Transverse colon (tissue), 4 donors: ENCODE results near the gene RAI1. TPM values are rescaled to one million over a fixed set of nuclear protein-coding genes. Genes with fewer than 3 reads are reported as not detected.

Experiments
- DNase-seq: peaks from one replicate; pipeline ENCODE4 v3.0.0-alpha.2; 2019
- H3K27ac ChIP-seq, 4 donors: fragments of 200-600 bp; sonication (generic); 2 replicates each; pipeline ENCODE4 v1.5.1; 2016 to 2018; ENCODE audit warnings: inconsistent platforms in 4 of 4
- H3K27me3 ChIP-seq: fragments of 200-600 bp; sonication (generic); 2 replicates; pipeline ENCODE4 v1.5.1; 2017; ENCODE audit warnings: inconsistent platforms
- H3K36me3 ChIP-seq, 4 donors: fragments of 200-600 bp; sonication (generic); 2 replicates each; pipeline ENCODE4 v1.5.1; 2017 to 2019; ENCODE audit warnings: inconsistent platforms in 4 of 4
- H3K4me1 ChIP-seq, 4 donors: fragments of 200-600 bp; sonication (generic); 2 replicates each; pipeline ENCODE4 v1.5.1; 2017 to 2020; ENCODE audit warnings: inconsistent platforms in 4 of 4
- H3K4me3 ChIP-seq, 4 donors: fragments of 200-600 bp; sonication (generic); 1 replicate in 1 of 4; 2 replicates in 3 of 4; pipeline versions ENCODE4 v1.5.1 to v1.6.1; 2017 to 2019; ENCODE audit warnings: inconsistent platforms in 4 of 4
- H3K9me3 ChIP-seq, 2 donors: fragments of 200-600 bp; sonication (generic); 2 replicates each; pipeline ENCODE4 v1.5.1; 2017 to 2019; ENCODE audit warnings: inconsistent platforms in 2 of 2
- CTCF ChIP-seq, 5 experiments: fragments of 200-600 bp in 3 of 5; fragments of 450-650 bp in 2 of 5; sonication (generic) in 3 of 5; IDR thresholded peaks; 1 replicate in 2 of 5; 2 replicates in 3 of 5; pipeline ENCODE4 v1.5.1; 2016 to 2017; ENCODE audit warnings: antibody characterized with exemption in 5 of 5, inconsistent platforms in 3 of 5, mild to moderate bottlenecking in 2 of 5, moderate library complexity in 1 of 5
- EP300 ChIP-seq: sonication (generic); formaldehyde crosslinking; IDR thresholded peaks from one replicate; pipeline ENCODE4 v1.6.1; 2017; ENCODE audit warnings: antibody characterized with exemption, low read depth
- POLR2A ChIP-seq: fragments of 450-650 bp; IDR thresholded peaks from one replicate; pipeline ENCODE4 v1.6.1; 2016; ENCODE audit warnings: antibody characterized with exemption, mild to moderate bottlenecking, moderate library complexity
- POLR2AphosphoS5 ChIP-seq, 3 donors: sonication (generic); formaldehyde crosslinking; IDR thresholded peaks; one replicate each; pipeline ENCODE4 v1.6.1; 2016; ENCODE audit warnings: antibody characterized with exemption in 3 of 3
- WGBS, 2 donors: methylation state at CpG; one replicate each; pipeline ENCODE4 v1.1.5; 2018; ENCODE audit warnings: low coverage in 1 of 2; 5-methylcytosine and 5-hydroxymethylcytosine counted together
- in situ Hi-C, 4 donors: fragments of 200-750 bp; cut with MboI; loops; one replicate each; pipeline versions ENCODE4 v1.15.0 to v1.15.1; 2017; ENCODE audit warnings: low sequenced_read_pairs in 3 of 4, low pct_ligation_motif_present in 1 of 4, low pct_unique_long_range_greater_than_20kb in 1 of 4
- intact Hi-C: fragments of 100-400 bp; cut with DNase I; formaldehyde crosslinking; loops from one replicate; pipeline ENCODE4 v1.15.1; 2023; ENCODE audit warnings: low total_unique reads
- total RNA-seq, 4 donors: library from RNA; depleted of rRNA; stranded (reverse); fragments of >200 nt; gene quantifications; one replicate each; pipeline ENCODE4 v1.1.0, GENCODE V29; 2016

The RAI1 gene
- total RNA-seq, 4 donors from 2014 or later = 14.1 to 163 (median 34.6) TPM

- DNase-seq = peak; percentile 89
- intact Hi-C loops (no loop called here), in situ Hi-C loops (no loop called here)
- H3K36me3 ChIP-seq = no peaks in the 10 kb centered on the region
- H3K27me3 ChIP-seq = no peaks in the 10 kb centered on the region
- WGBS, 2 donors = 2% methylated on average over 37 of the region's 69 CpGs; no CpG with 5 or more reads in 1 of the 2 donors
- TF ChIP-seq POLR2A = peak; percentile 52
- peak; percentile 54 for TF ChIP-seq EP300
- TF ChIP-seq POLR2AphosphoS5 (IDR thresholded peaks at IDR 0.05) = peak; percentile 55 to 84 (median 67)
- peak in 1 of 5 experiments; percentile 12 for TF ChIP-seq CTCF (IDR thresholded peaks at IDR 0.05)
- peaks cover 39 to 84% (median 72%) of the 10 kb centered on the region in 4 donors for H3K4me1 ChIP-seq
- peak overlapping the region; percentile 88 to 98 (median 96) for H3K27ac ChIP-seq
- H3K9me3 ChIP-seq = no peaks in the 10 kb centered on the region
- peak overlapping the region; percentile 38 to 53 (median 42) for H3K4me3 ChIP-seq
These were observed 142.3 kb downstream of the RAI1 start for GRCh38 chr17:17823433-17824118.

- H3K4me3 ChIP-seq = peak overlapping the region; percentile 12 to 44 (median 20)
- in situ Hi-C loops = no loop called here
These were observed 143.0 kb downstream of the RAI1 start for GRCh38 chr17:17824119-17824782.

DNA sequence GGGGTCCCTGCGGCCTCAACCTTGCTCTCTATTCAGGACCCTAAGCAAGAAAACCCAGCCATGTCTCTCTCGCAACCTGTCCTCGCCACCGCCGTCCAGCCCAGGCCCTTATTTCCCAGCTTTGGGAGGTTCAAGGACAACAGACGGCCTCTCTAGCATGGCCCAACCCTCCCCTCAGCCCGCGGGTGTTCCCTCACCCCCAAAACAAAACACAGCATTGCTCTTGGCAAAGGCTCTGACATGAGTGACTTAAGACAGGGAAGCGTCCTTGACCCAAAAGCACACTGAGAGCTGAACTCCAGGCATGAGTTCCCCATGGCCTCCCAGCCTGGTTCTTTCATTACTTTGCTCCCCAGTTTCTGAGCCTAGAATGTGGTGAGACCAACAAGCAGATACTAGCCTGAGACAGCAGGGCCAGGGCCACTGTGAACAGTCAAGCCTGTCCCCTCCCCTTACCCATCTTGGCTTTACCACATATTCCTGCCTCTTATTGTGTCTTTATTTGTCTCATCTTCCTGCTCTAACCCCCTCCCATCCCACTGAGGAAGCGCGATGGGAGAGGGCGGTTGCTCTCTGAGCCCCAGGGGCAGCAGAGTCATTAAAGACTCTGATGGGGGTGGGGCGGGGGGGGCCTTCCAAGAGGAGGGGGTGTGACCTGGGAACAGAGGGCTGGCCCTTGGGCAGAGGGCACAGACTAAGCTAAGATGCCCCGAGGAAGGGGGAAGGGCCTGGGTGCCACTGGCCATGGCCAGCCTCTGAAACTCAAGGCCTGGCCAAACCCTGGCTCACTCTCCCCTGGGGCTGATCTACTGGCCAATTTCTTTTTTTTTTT, 143.7 kb downstream of the RAI1 start:
- 18 to 50% methylated on average over 3 to 14 of the region's 14 CpGs for WGBS, 2 donors
- no peaks in the 10 kb centered on the region for H3K27me3 ChIP-seq
- H3K27ac ChIP-seq = peak overlapping the region; percentile 88 to 98 (median 96)
- no peak for DNase-seq
- TF ChIP-seq EP300 (no peak), POLR2AphosphoS5 (IDR thresholded peaks at IDR 0.05) (peak in 1 of 3 donors; percentile 51)
- intact Hi-C loops (no loop called here), in situ Hi-C loops (no loop called here)
- no peaks in the 10 kb centered on the region for H3K9me3 ChIP-seq
- H3K36me3 ChIP-seq = no peaks in the 10 kb centered on the region
- H3K4me3 ChIP-seq = no peak overlapping the region
- peaks cover 33 to 79% (median 67%) of the 10 kb centered on the region in 4 donors for H3K4me1 ChIP-seq

More at GRCh38 chr17:17824119-17824782, 143.0 kb downstream of the RAI1 start:
- Histone ChIP-seq H3K4me1 (peaks cover 39 to 79% (median 67%) of the 10 kb centered on the region in 4 donors), H3K27me3 (no peaks in the 10 kb centered on the region), H3K27ac (peak overlapping the region; percentile 88 to 98 (median 96)), H3K36me3 (no peaks in the 10 kb centered on the region), H3K9me3 (no peaks in the 10 kb centered on the region)
- intact Hi-C loops = no loop called here
- TF ChIP-seq POLR2A (peak; percentile 14), EP300 (no peak)
- DNase-seq = no peak
- WGBS, 2 donors = 14% methylated on average over 9 of the region's 11 CpGs; no CpG with 5 or more reads in 1 of the 2 donors

GRCh38 chr17:17826342-17826713, 145.1 kb downstream of the RAI1 start:
- TF ChIP-seq POLR2A (no peak), CTCF (IDR thresholded peaks at IDR 0.05) (no peak), EP300 (no peak), POLR2AphosphoS5 (IDR thresholded peaks at IDR 0.05) (no peak)
- H3K27ac ChIP-seq = peak overlapping the region; percentile 88 to 98 (median 96)
- no peak for DNase-seq
- no peak overlapping the region for H3K4me3 ChIP-seq
- WGBS, 2 donors = 70% methylated on average over 2 of the region's 2 CpGs; no CpG with 5 or more reads in 1 of the 2 donors
- no peaks in the 10 kb centered on the region for H3K27me3 ChIP-seq
- H3K4me1 ChIP-seq = peaks cover 39 to 79% (median 65%) of the 10 kb centered on the region in 4 donors
- in situ Hi-C loops (no loop called here), intact Hi-C loops (no loop called here)
- H3K36me3 ChIP-seq = no peaks in the 10 kb centered on the region
- no peaks in the 10 kb centered on the region for H3K9me3 ChIP-seq
